HCT116 (cell line): ENCODE data around the gene NPHP3. TPM values are rescaled to one million over a fixed set of nuclear protein-coding genes. Genes with fewer than 3 reads are reported as not detected.
"Not testable (repeated sequence)": the region's sequence is repeated elsewhere in the genome, so short reads cannot be mapped to it uniquely, and the experiment has no call there.

ENCODE experiments used
- ATAC-seq: fragments of 200-7000 bp; cut with Tn5 transposase; 2 replicates; pipeline ENCODE4 v1.9.1; 2020; ENCODE audit warnings: mild to moderate bottlenecking, moderate library complexity
- BruUV-seq: library from RNA; stranded (reverse); fragments of 400-500 nt; replicated peaks from 2 replicates; lab custom pipeline; 2021; lab: Mats Ljungman, UMichigan
- CTCF ChIA-PET: fragments of 300-600 bp; sonication (Branson Sonifier 250); formaldehyde crosslinking; loops from one replicate; lab custom pipeline; 2021; ENCODE audit warnings: antibody characterized with exemption; lab: Charles Lee
- POLR2A ChIA-PET: fragments of 300-600, 350-600 bp; sonication (Branson Sonifier 250); formaldehyde crosslinking; loops from one replicate; lab custom pipeline; 2021; ENCODE audit warnings: antibody characterized with exemption; lab: Charles Lee
- RAD21 ChIA-PET, 2 experiments: fragments of 300-600 bp; sonication (Branson Sonifier 250); formaldehyde crosslinking; loops; one replicate each; lab custom pipeline; 2023; ENCODE audit warnings: low total read pairs in 2 of 2; ENCODE audit not compliant: uncharacterized antibody in 2 of 2, unreplicated experiment in 2 of 2, low non-redundant PET in 1 of 2; lab: Charles Lee
- DNase-seq: peaks from one replicate; pipeline ENCODE4 v3.0.0-alpha.2; 2010; ENCODE audit warnings: low read depth, low spot score
- H2AFZ ChIP-seq: fragments of 200-600 bp; shearing (Covaris generic), sonication (generic); 2 replicates; pipeline ENCODE4 v1.6.1; 2017; ENCODE audit warnings: low read depth, mixed run types, mixed read lengths, antibody characterized with exemption, low read length; ENCODE audit not compliant: poor library complexity, severe bottlenecking
- H3K27ac ChIP-seq: 2 replicates; pipeline ENCODE4 v1.5.1; 2012; ENCODE audit warnings: low read depth, low read length
- H3K27me3 ChIP-seq: fragments of 200-600 bp; sonication (generic); 2 replicates; pipeline ENCODE4 v1.6.1; 2016; ENCODE audit warnings: mixed run types, low read length, mixed read lengths; ENCODE audit not compliant: insufficient read depth
- H3K36me3 ChIP-seq, 2 experiments: fragments of 200-500 bp in 1 of 2; fragments of 200-600 bp in 1 of 2; sonication (Bioruptor generic) in 1 of 2; sonication (generic) in 1 of 2; 2 replicates each; pipeline versions ENCODE4 v1.5.1 to v1.6.1; 2014 to 2016; ENCODE audit warnings: low read length in 2 of 2, inconsistent platforms in 1 of 2, mixed read lengths in 1 of 2, mixed run types in 1 of 2; ENCODE audit not compliant: insufficient read depth in 2 of 2, control insufficient read depth in 1 of 2
- H3K4me1 ChIP-seq, 2 experiments: fragments of 200-600 bp in 1 of 2; sonication (generic) in 1 of 2; 2 replicates each; pipeline versions ENCODE4 v1.5.1 to v1.6.1; 2012 to 2017; ENCODE audit warnings: low read length in 2 of 2, inconsistent platforms in 1 of 2, mild to moderate bottlenecking in 1 of 2, mixed read lengths in 1 of 2, mixed run types in 1 of 2, moderate library complexity in 1 of 2; ENCODE audit not compliant: insufficient read depth in 2 of 2, control insufficient read depth in 1 of 2
- H3K4me2 ChIP-seq: fragments of 200-600 bp; sonication (generic); 2 replicates; pipeline ENCODE4 v1.6.1; 2017; ENCODE audit warnings: mixed run types, low read length, mixed read lengths
- H3K4me3 ChIP-seq, 2 experiments: fragments of 200-600 bp in 1 of 2; sonication (generic) in 1 of 2; replicated peaks in 1 of 2; 2 replicates each; pipeline ENCODE4 v1.5.1; 2011 to 2016; ENCODE audit warnings: low read length in 2 of 2, control low read depth in 1 of 2, low read depth in 1 of 2, mild to moderate bottlenecking in 1 of 2, mixed read lengths in 1 of 2, mixed run types in 1 of 2
- H3K79me2 ChIP-seq: fragments of 200-600 bp; sonication (generic); 2 replicates; pipeline ENCODE4 v1.6.1; 2017; ENCODE audit warnings: mild to moderate bottlenecking, mixed run types, low read length, moderate library complexity, mixed read lengths; ENCODE audit not compliant: insufficient read depth
- H3K9ac ChIP-seq: fragments of 200-600 bp; sonication (generic); 2 replicates; pipeline ENCODE4 v1.6.1; 2016; ENCODE audit warnings: low read length, mixed read lengths
- H3K9me2 ChIP-seq: fragments of 200-600 bp; sonication (generic), shearing (Covaris generic); 2 replicates; pipeline ENCODE4 v1.6.1; 2017; ENCODE audit warnings: mixed run types, mild to moderate bottlenecking, moderate library complexity; ENCODE audit not compliant: insufficient read depth
- H3K9me3 ChIP-seq, 2 experiments: fragments of 200-500 bp in 1 of 2; fragments of 200-600 bp in 1 of 2; sonication (Bioruptor generic) in 1 of 2; sonication (generic) in 1 of 2; 2 replicates each; pipeline ENCODE4 v1.6.1; 2014 to 2017; ENCODE audit warnings: low read length in 2 of 2, mixed read lengths in 2 of 2, inconsistent platforms in 1 of 2, low read depth in 1 of 2, mild to moderate bottlenecking in 1 of 2, mixed run types in 1 of 2, moderate library complexity in 1 of 2; ENCODE audit not compliant: control insufficient read depth in 1 of 2, insufficient read depth in 1 of 2
- H4K20me1 ChIP-seq: fragments of 200-600 bp; sonication (generic), shearing (Covaris generic); 2 replicates; pipeline ENCODE4 v1.6.1; 2017; ENCODE audit warnings: mixed run types, mild to moderate bottlenecking, moderate library complexity; ENCODE audit not compliant: insufficient read depth
- CBX3 ChIP-seq: IDR thresholded peaks from 2 replicates; pipeline ENCODE4 v1.6.1; 2012; ENCODE audit warnings: low read depth
- CTCF ChIP-seq, 3 experiments: fragments of 200-600 bp in 1 of 3; sonication (generic) in 1 of 3; IDR thresholded peaks in 2 of 3; conservative IDR thresholded peaks in 1 of 3; 2 replicates each; pipeline ENCODE4 v1.5.1; 2012 to 2017; ENCODE audit warnings: low read depth in 2 of 3, low read length in 2 of 3, antibody characterized with exemption in 1 of 3, borderline replicate concordance in 1 of 3, control low read depth in 1 of 3, mild to moderate bottlenecking in 1 of 3, mixed read lengths in 1 of 3, mixed run types in 1 of 3, moderate library complexity in 1 of 3; ENCODE audit not compliant: insufficient read depth in 1 of 3
- EGR1 ChIP-seq: IDR thresholded peaks from 2 replicates; pipeline ENCODE4 v1.6.1; 2012; ENCODE audit warnings: low read depth
- RAD21 ChIP-seq: IDR thresholded peaks from 2 replicates; pipeline ENCODE4 v1.6.1; 2012; ENCODE audit warnings: low read depth, mild to moderate bottlenecking
- intact Hi-C: fragments of 100-400 bp; cut with micrococcal nuclease; formaldehyde crosslinking; loops from 2 replicates; pipeline ENCODE4 v1.10.0; 2022
- total RNA-seq: library from RNA; stranded (reverse); gene quantifications from one replicate; pipeline ENCODE4 v1.2.1, GENCODE V29; 2021; ENCODE audit not compliant: unreplicated experiment

NPHP3 gene
- total RNA-seq, 1 experiment from 2014 or later, result 15.5 TPM

- Histone ChIP-seq H4K20me1 (no peaks in the 10 kb centered on the region; the same call in 1 of the 2 replicates), H3K27me3 (no peaks in the 10 kb centered on the region), H3K4me3 (no peak overlapping the region), H2AFZ (no peak overlapping the region), H3K27ac (no peak overlapping the region), H3K79me2 (no peaks in the 10 kb centered on the region), H3K36me3 (peaks cover 2 to 6% of the 10 kb centered on the region in 2 experiments; a peak in 1 of 4 replicates), H3K4me2 (no peak overlapping the region), H3K9me2 (no peaks in the 10 kb centered on the region), H3K9me3 (no peaks in the 10 kb centered on the region), H3K4me1 (no peaks in the 10 kb centered on the region), H3K9ac (no peak overlapping the region)
- ChIA-PET POLR2A (interaction anchor here (1.4 kb wide), 1 partner anchor 17 kb away, joined by 3 read pairs; no protein-coding TSS in a partner anchor), RAD21 (no interaction called here), CTCF (interaction anchor here (0.7 to 2.6 kb wide), 14 partner anchors 11 to 385 kb away, joined by 3 to 36 read pairs (median 4); partner anchors contain the start of genes ACAD11, DNAJC13 and UBA5)
- BruUV-seq, result no TSS peak
- peak; percentile 22 for DNase-seq
- no peak for TF ChIP-seq EGR1
- peak; percentile 56 to 71 (median 67) for TF ChIP-seq CTCF (IDR thresholded peaks at IDR 0.05 in 2 of 3, conservative IDR thresholded peaks at IDR 0.05 in 1 of 3; ENCODE audit: borderline replicate concordance in 1 of 3, insufficient read depth in 1 of 3, low read depth in 2 of 3, low read length in 2 of 3)
- TF ChIP-seq RAD21, result peak; percentile 76
- TF ChIP-seq CBX3, result no peak
- peak; percentile 70 for ATAC-seq
- intact Hi-C loops, result loop anchor here (1.0 to 10.0 kb wide), 3 partner anchors 106 to 387 kb away; no protein-coding TSS in a partner anchor
These were observed 80.2 kb downstream of the NPHP3 start for GRCh38 chr3:132641837-132642538.

GRCh38 chr3:132641427-132641826, 80.8 kb downstream of the NPHP3 start:
- POLR2A ChIA-PET, ATAC-seq, BruUV-seq, H3K9me2 ChIP-seq, DNase-seq, H3K4me1 ChIP-seq, H3K4me2 ChIP-seq, H3K36me3 ChIP-seq, H3K79me2 ChIP-seq, H3K27ac ChIP-seq, H4K20me1 ChIP-seq, H3K27me3 ChIP-seq, H3K9ac ChIP-seq, RAD21 ChIA-PET, H2AFZ ChIP-seq, H3K9me3 ChIP-seq, H3K4me3 ChIP-seq: not testable (repeated sequence)
- CTCF ChIA-PET, result interaction anchor here (0.7 to 2.6 kb wide), 8 partner anchors 18 to 385 kb away, joined by 3 to 36 read pairs (median 6); partner anchors contain the start of genes ACAD11 and UBA5
- intact Hi-C loops, result loop anchor here (10.0 kb wide), 2 partner anchors 207 to 387 kb away; no protein-coding TSS in a partner anchor
